Colonic mucosa (tissue), 4 donors: Measurements from ENCODE around the gene IL22RA2. TPM values are rescaled to one million over a fixed set of nuclear protein-coding genes. Genes with fewer than 3 reads are reported as not detected.
A peak's percentile ranks its signal among the peaks of the same experiment; 100 is the strongest.

Source experiments
- DNase-seq: peaks from one replicate; pipeline ENCODE4 v3.0.0-alpha.2; 2020
- H3K27ac ChIP-seq: fragments of 200-600 bp; one replicate; pipeline ENCODE4 v1.8.0; 2021
- H3K27me3 ChIP-seq: fragments of 200-600 bp; one replicate; pipeline ENCODE4 v1.8.0; 2021
- H3K36me3 ChIP-seq: fragments of 200-600 bp; one replicate; pipeline ENCODE4 v1.8.0; 2021
- H3K4me1 ChIP-seq: fragments of 200-600 bp; one replicate; pipeline ENCODE4 v1.8.0; 2021; ENCODE audit warnings: mild to moderate bottlenecking
- H3K4me3 ChIP-seq: fragments of 200-600 bp; one replicate; pipeline ENCODE4 v1.8.0; 2021
- H3K9ac ChIP-seq, 2 donors: one replicate each; pipeline ENCODE4 v1.7.0; 2013; ENCODE audit warnings: control low read depth in 2 of 2, low read depth in 2 of 2, low read length in 2 of 2
- H3K9me3 ChIP-seq: fragments of 200-600 bp; one replicate; pipeline ENCODE4 v1.8.0; 2021
- intact Hi-C: fragments of 100-400 bp; cut with DNase I; formaldehyde crosslinking; loops from one replicate; pipeline ENCODE4 v1.14.1; 2022
- total RNA-seq, 2 donors: library from RNA; stranded (reverse); fragmentation: NEBNext Ultra II Directional in 1 of 2; extraction: Animal tissue kit (Norgen Biotek cat#: 25700) in 1 of 2; gene quantifications; one replicate each; pipeline ENCODE4 v1.2.1, GENCODE V29; 2021
- TF ChIP-seq, protein P1 (sequence below): fragments of 200-600 bp; IDR thresholded peaks from one replicate; pipeline ENCODE4 v1.8.0; 2022; ENCODE audit warnings: antibody characterized with exemption, mild to moderate bottlenecking
- donor health status: healthy.
- donor health status: DM: no; HTN: no; CAD: no.
- donor health status: DM: no; HTN: no; CAD: no.

IL22RA2 gene
- total RNA-seq, 2 donors from 2014 or later, result 0.21 TPM; not detected in 1

- DNase-seq, result no peak
Observed at GRCh38 chr6:137148306-137149034, 25.0 kb downstream of the IL22RA2 start.

DNA sequence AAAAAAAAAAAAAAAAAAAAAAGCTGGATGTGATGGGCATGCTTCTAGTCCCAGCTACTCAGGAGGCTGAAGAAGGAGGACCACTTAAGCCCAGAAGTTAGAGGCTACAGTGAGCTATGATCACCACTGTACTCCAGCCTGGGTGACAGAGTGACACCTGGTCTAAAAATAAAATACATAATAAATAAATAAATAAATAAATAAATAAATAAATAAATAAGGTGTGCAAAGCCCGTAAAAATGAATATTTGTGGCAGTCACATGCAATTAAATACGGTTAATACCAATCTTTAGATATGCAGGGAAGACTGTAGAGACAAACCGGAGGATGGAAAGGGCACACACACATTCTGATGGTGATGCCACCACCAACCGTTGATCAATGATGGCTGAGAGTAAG is 26.2 kb downstream of the IL22RA2 start:
- no peaks in the 10 kb centered on the region for H3K9me3 ChIP-seq
- no peaks in the 10 kb centered on the region for H3K27me3 ChIP-seq
- no peaks in the 10 kb centered on the region for H3K36me3 ChIP-seq
- no peaks in the 10 kb centered on the region for H3K4me1 ChIP-seq
- H3K4me3 ChIP-seq, result no peak overlapping the region
- H3K27ac ChIP-seq, result no peak overlapping the region
- no peak for DNase-seq
- intact Hi-C loops, result no loop called here
- H3K9ac ChIP-seq, result no peak overlapping the region
- TF ChIP-seq, protein P1, sequence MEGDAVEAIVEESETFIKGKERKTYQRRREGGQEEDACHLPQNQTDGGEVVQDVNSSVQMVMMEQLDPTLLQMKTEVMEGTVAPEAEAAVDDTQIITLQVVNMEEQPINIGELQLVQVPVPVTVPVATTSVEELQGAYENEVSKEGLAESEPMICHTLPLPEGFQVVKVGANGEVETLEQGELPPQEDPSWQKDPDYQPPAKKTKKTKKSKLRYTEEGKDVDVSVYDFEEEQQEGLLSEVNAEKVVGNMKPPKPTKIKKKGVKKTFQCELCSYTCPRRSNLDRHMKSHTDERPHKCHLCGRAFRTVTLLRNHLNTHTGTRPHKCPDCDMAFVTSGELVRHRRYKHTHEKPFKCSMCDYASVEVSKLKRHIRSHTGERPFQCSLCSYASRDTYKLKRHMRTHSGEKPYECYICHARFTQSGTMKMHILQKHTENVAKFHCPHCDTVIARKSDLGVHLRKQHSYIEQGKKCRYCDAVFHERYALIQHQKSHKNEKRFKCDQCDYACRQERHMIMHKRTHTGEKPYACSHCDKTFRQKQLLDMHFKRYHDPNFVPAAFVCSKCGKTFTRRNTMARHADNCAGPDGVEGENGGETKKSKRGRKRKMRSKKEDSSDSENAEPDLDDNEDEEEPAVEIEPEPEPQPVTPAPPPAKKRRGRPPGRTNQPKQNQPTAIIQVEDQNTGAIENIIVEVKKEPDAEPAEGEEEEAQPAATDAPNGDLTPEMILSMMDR, result no peak

More at GRCh38 chr6:137148306-137149034, 25.0 kb downstream of the IL22RA2 start:
- Histone ChIP-seq H3K36me3 (no peaks in the 10 kb centered on the region), H3K27ac (no peak overlapping the region), H3K4me3 (no peak overlapping the region), H3K4me1 (no peaks in the 10 kb centered on the region), H3K27me3 (no peaks in the 10 kb centered on the region), H3K9ac (no peak overlapping the region), H3K9me3 (no peaks in the 10 kb centered on the region)
- intact Hi-C loops, result no loop called here
- TF ChIP-seq, protein P1, result no peak

- intact Hi-C loops, result no loop called here
Observed at GRCh38 chr6:137146206-137146605, 27.2 kb downstream of the IL22RA2 start.

GRCh38 chr6:137145421-137145820 is 28.0 kb downstream of the IL22RA2 start:
- Histone ChIP-seq H3K27me3 (no peaks in the 10 kb centered on the region), H3K9ac (no peak overlapping the region), H3K9me3 (no peaks in the 10 kb centered on the region), H3K36me3 (no peaks in the 10 kb centered on the region), H3K4me3 (no peak overlapping the region), H3K4me1 (no peaks in the 10 kb centered on the region), H3K27ac (no peak overlapping the region)
- TF ChIP-seq, protein P1, result no peak
- no peak for DNase-seq
- intact Hi-C loops, result no loop called here

More at GRCh38 chr6:137146206-137146605, 27.2 kb downstream of the IL22RA2 start:
- TF ChIP-seq, protein P1, result no peak
- Histone ChIP-seq H3K4me3 (no peak overlapping the region), H3K27me3 (no peaks in the 10 kb centered on the region), H3K9me3 (no peaks in the 10 kb centered on the region), H3K9ac (no peak overlapping the region), H3K27ac (no peak overlapping the region), H3K4me1 (no peaks in the 10 kb centered on the region), H3K36me3 (no peaks in the 10 kb centered on the region)
- DNase-seq, result no peak

DNA sequence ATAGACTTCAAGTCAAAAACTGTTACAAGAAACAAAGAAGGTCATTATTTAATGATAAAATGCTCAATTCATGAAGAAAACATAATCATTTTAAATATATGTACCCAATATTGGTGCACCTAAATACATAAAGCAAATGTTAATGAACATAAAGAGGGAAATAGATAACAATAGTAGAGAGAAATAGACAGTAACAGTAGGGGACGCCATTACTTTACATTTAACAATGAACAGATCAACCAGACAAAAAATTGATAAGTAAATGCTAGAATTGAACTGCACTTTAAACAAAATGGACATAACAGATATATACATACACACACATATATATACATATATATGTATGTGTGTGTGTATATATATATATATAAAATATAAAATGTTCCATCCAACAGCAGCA is 37.4 kb downstream of the IL22RA2 start:
- Histone ChIP-seq H3K4me3 (no peak overlapping the region), H3K27me3 (no peaks in the 10 kb centered on the region), H3K27ac (no peak overlapping the region), H3K9ac (no peak overlapping the region), H3K36me3 (no peaks in the 10 kb centered on the region), H3K4me1 (no peaks in the 10 kb centered on the region), H3K9me3 (no peaks in the 10 kb centered on the region)
- DNase-seq, result no peak
- TF ChIP-seq, protein P1, result peak; percentile 17
- intact Hi-C loops, result loop anchor here (5.0 kb wide), 1 partner anchor 176 kb away; no protein-coding TSS in a partner anchor
